HG03175 (cell line): ENCODE measurements around the gene EPHA10.
"Not testable (repeated sequence)": the region's sequence is repeated elsewhere in the genome, so short reads cannot be mapped to it uniquely, and the experiment has no call there.

Source experiments
- ATAC-seq: cut with Tn5 transposase; IDR thresholded peaks from one replicate; pipeline ENCODE4 v1.9.1; 2021; ENCODE audit warnings: mild to moderate bottlenecking, moderate library complexity; ENCODE audit not compliant: unreplicated experiment

EPHA10 gene

DNA sequence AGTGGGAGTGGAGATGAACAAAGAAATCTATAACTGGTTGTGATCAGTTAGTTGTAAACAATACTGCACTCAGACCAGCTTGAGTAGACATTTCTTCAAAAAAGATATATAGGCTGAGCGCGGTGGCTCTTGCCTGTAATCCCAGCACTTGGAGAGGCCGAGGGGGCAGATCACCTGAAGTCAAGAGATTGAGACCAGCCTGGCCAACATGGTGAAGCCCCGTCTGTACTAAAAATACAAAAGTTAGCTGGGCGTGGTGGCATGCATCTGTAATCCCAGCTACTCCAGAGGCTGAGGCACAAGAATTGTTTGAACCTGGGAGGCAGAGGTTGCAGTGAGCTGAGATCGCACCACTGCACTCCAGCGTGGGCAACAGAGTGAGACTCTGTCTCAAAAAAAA, 26.9 kb downstream of the EPHA10 start:
- ATAC-seq = not testable (repeated sequence)

DNA sequence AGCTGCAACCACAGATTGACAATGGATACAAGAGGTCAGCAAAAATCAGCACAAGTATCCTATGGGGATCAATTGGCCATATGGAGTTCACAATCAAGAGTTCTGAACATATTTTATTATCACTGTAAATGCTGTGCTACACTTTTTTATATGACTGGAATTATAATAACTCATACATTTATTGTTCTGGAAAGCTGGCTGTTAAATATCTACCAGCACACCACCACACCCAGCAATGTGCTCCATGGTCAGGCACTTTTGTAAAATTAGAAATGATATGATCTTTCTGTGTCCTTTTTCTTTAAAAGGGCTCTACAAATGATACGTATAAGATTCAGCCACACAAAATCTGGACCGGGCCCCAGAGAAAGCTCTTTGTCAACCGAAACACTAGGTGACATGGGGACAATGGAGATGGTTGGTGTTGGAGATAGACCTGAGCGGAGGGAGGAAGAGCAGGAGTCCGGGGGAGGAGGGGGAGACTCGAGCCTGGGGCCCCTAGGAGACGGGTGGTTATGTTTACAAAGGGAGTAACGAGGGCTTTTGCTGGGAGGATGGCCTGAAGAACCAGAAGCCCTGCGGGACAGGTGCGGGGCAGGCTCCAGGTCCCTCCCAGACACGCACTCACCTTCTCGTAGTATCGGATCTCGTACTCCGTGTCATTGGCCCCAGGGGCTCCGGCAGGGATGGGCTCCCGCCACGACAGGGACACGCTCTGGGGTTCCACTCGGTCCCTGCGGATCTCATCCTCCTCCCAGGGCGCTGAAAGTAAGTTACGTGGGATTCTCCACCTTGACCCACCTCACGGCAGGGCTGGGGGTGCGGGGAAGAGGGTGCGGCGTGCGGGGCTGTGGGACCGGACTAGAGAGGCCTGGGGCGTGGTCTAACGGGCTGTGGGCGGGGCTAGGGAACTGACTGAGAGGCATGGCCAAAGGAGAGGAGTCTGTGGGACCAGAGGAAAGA, 30.0 kb downstream of the EPHA10 start:
- no peak for ATAC-seq

GRCh38 chr1:37732111-37732780, 32.7 kb downstream of the EPHA10 start:
- ATAC-seq = no peak

GRCh38 chr1:37731312-37732019, 33.5 kb downstream of the EPHA10 start:
- ATAC-seq = no peak

DNA sequence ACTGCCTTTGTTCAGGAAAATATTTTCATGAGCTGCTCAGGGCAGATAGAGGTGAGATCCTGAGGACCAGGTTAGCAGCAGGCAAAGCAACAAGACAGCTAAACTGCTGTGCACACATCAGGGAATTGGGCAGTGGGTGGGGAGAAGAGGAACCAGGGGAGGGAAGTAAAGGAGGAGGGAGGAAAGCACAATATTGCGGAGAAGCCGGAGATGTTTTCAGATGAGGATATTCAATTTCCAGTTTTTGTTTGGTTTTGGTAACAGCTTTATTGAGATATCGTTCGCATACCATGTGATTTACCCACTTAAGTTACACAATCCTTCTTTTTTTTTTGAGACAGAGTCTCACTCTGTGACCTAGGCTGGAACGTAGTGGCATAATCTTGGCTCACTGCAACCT, 34.5 kb downstream of the EPHA10 start:
- no peak for ATAC-seq

DNA sequence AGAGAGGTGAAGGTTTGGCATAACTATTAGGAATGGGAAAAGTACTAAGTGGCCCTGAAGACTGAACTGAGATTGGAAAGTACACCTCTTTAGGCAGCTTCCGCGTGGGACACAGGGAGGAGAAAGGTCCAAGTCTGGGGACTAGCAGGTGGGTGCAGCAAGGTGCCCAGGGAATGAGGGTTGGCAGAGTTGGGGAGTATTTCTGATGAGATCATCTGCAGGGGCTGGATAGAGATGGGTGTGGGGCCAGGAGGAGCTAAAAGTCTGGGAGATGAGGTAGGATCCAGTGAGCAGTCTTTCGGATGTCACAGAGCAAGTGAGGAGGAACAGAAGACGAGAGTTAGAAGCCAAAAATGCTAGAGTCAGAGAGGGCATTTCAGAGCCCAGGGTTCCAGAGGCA, 36.5 kb downstream of the EPHA10 start:
- no peak for ATAC-seq

- no peak for ATAC-seq
These were observed 38.0 kb downstream of the EPHA10 start for GRCh38 chr1:37726751-37727585.

- no peak for ATAC-seq
These were observed 38.9 kb downstream of the EPHA10 start for GRCh38 chr1:37725851-37726613.

GRCh38 chr1:37724575-37724974, 40.3 kb downstream of the EPHA10 start:
- no peak for ATAC-seq

DNA sequence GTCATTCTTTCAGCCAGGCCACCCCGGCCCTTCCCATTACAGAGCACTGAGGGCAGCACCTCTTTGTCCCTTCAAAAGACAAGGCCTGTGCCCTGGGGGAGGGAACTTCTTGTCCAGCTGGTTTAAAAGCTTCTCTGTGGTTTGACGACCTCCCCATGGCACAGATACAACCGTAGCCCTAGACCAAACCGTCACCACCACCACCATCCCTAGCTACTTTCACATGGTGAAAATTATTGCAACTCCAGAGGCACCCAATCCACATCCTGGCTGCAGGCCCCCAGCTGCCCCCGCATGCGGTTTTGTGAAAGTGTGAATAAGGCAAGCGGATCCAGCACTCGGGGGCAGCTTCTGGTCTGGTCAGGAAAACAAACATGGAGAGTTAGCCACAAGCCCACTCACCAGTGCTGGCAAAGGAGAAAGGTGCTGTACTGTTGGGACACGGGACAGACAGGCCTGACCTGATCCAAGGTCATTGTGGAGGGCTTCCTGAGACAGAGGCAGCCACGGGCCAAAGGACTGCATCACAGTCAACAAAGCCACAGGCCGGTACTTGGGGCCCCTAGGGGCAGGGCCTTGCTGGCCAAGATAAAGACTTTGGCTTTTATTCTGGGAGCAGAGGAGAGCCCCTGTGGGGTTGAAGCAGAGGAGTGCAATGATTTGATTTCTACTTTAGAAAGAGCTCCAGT, 41.4 kb downstream of the EPHA10 start:
- ATAC-seq = no peak

GRCh38 chr1:37723072-37723389, 41.9 kb downstream of the EPHA10 start:
- no peak for ATAC-seq

- ATAC-seq = no peak
These were observed 42.5 kb downstream of the EPHA10 start for GRCh38 chr1:37722181-37723071.

DNA sequence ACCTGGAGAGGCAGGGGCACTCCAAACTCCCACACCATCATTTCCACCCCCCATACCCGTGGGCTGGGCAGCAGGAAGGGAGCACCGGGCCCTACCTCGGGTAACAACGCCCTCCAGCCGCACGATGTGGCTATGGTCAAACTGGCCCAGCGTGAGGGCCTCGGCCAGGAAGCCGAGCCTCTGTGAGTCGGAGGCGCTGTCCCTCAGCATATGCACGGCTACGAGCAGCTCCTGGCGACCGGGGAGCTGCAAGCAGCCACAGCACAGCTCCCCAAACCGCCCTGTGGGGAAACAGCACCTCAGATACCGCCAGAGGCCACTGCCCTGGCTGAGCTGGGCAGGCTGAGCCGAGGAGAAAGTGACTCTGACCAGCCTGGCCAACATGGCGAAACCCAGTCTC, 43.4 kb downstream of the EPHA10 start:
- ATAC-seq = no peak

DNA sequence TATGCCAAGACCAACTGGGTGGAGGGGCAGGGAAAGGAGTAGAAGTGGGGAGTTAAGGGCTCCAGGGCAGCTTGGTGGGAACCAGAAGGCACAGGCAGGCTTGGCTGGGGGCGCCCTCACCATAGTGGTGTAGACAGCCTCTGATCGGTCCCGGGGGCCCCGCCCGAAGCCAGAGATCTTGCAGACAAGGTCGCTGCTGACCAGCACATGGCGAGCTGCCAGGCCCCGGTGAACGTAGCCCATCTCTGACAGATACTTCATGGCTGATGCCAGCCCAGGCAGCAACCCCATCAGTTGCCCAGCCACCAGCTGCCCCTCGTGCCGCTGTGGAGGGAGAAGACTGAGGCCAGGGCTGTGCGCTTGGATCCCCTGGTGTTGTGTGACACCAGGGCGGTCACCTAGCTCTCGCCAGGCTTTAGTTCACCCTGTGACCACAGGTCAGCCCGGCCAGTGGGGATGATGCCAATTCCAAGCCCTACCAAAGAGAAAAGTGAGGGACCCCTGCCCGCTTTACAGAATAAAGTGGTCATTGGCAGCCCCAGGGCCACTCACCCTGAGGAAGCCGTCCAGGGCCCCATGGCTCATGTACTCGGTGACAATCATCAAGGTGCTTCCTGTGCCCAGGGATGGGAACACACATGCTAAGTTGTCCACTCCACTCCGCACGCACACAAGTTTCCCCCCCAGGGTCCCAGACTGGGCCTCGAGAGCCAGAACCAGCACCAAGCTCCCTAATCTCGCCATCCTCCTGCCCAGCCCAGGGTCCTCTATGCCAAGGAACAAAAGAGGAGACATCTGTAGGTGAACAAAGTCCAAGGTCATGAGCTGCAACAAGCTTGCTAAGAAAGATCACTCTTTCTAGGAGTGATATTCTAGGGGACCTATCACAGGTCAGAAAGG, 44.4 kb downstream of the EPHA10 start:
- no peak for ATAC-seq

- no peak for ATAC-seq
These were observed 45.2 kb downstream of the EPHA10 start for GRCh38 chr1:37719572-37720195.

DNA sequence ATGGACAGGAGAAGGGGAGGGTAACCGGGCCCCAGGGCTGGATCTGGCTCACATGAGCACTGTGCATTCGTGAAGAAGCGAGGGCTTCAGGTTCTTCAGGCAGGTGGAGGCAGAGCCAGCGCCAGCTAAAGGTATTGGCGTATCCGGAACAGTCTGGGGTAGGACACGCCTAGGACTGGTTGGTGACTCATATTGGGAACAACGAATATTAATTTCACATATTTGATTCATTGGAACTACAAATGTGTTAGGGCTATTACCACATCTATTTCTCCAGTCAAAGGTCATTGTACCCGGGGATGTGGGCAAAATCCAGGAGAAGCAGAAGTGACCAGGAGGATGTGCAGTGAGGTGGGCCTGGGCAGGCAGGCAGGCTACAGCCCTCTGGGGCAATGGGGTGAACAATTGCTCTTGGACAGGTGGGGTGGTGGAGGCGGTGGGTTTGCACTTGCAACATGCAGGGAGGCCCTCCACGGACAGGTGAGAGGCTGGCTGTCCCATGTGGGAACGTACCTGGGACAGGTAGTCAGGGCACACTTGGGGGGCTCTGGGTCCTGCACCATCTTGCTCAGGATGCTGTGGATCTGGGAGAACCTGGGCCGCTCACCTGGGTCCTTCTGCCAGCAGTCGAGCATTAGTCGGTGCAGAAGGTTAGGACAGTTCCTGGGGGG, 45.9 kb downstream of the EPHA10 start:
- ATAC-seq = no peak
